Measurements from ENCODE around the gene DDX1. TPM values are rescaled to one million over a fixed set of nuclear protein-coding genes. Genes with fewer than 3 reads are reported as not detected.

Gene DDX1
- total and polyA plus RNA-seq, 9 of the 15 experiments (the other 6 are each of a cell fraction or from before 2014, with no cell fraction given), result 116 to 277 (median 232) TPM

GRCh38 chr2:15619510-15619909 is 27.8 kb downstream of the DDX1 start:
- no peaks in the 10 kb centered on the region for H3K79me2 ChIP-seq (ENCODE audit: control insufficient read depth, insufficient read depth, low read length)
- BruUV-seq (replicated peaks), result no TSS peak
- peaks cover 0 to 6% of the 10 kb centered on the region in 2 experiments; a peak in 1 of 5 replicates for H3K4me1 ChIP-seq (replicated peaks in 1 of 2; ENCODE audit: control insufficient read depth in 2 of 2, insufficient read depth in 2 of 2, low read length in 2 of 2)
- no peak overlapping the region for H3K4me3 ChIP-seq
- no peak for DNase-seq (ENCODE audit: extremely low read depth in 1 of 4, low spot score in 3 of 4)
- 79% methylated on average over 5 of the region's 5 CpGs for WGBS (ENCODE audit: insufficient coverage, low coverage, missing lambda C conversion rate)
- H3K9ac ChIP-seq (ENCODE audit: insufficient read depth in 1 of 2, low read depth in 2 of 2, low read length in 2 of 2), result 0 out of 4 replicates have a peak overlapping the region, but pooled peaks of 1 of the 2 experiments have one; percentile 39
- in situ Hi-C loops (cut with MboI), result no loop called here
- peaks cover 3% of the 10 kb centered on the region for H3K9me1 ChIP-seq (ENCODE audit: control insufficient read depth, insufficient read depth, low read length)
- intact Hi-C loops (cut with micrococcal nuclease), result no loop called here
- ATAC-seq, result no peak
- no peaks in the 10 kb centered on the region for H3K27me3 ChIP-seq (ENCODE audit: control insufficient read depth in 2 of 2, insufficient read depth in 2 of 2, low read length in 2 of 2)
- CTCF ChIA-PET (ENCODE audit: low intra/inter-chr PET ratio), result no interaction called here
- H3K4me2 ChIP-seq (ENCODE audit: insufficient read depth, low read length), result no peak overlapping the region
- no peak for FAIRE-seq
- TF ChIP-seq ZC3H11A (IDR thresholded peaks at IDR 0.05; ENCODE audit: low read depth, low read length) (no peak), PATZ1 (CRISPR knock-in tag; IDR thresholded peaks at IDR 0.05; ENCODE audit: borderline replicate concordance) (no peak), ZEB2 (IDR thresholded peaks at IDR 0.05) (no peak), RFX1 (IDR thresholded peaks at IDR 0.05) (no peak), RFX5 (IDR thresholded peaks at IDR 0.05; ENCODE audit: low read depth, low read length) (no peak), YBX1 (IDR thresholded peaks at IDR 0.05) (no peak), CHD4 (IDR thresholded peaks at IDR 0.05; ENCODE audit: insufficient read depth, insufficient replicate concordance, low read depth, low read length, poor library complexity, severe bottlenecking) (no peak), GATA2 (CRISPR knock-in tag; IDR thresholded peaks at IDR 0.05) (no peak), HNRNPK (IDR thresholded peaks at IDR 0.05; ENCODE audit: low read depth, low read length, poor library complexity, severe bottlenecking) (no peak), CXXC5 (CRISPR knock-in tag; IDR thresholded peaks at IDR 0.05) (no peak), ZBTB34 (CRISPR knock-in tag; IDR thresholded peaks at IDR 0.05) (no peak), XRCC5 (IDR thresholded peaks at IDR 0.05; ENCODE audit: low read depth, low read length) (no peak)
- H2AFZ ChIP-seq (ENCODE audit: low read depth, low read length), result no peak overlapping the region
- no peak overlapping the region for H3K27ac ChIP-seq (ENCODE audit: extremely low read depth, low read depth, low read length)
- POLR2A ChIA-PET, result interaction anchor here (0.9 kb wide), 1 partner anchor 9 kb away, joined by 3 read pairs; no protein-coding TSS in a partner anchor
- H3K36me3 ChIP-seq (ENCODE audit: control insufficient read depth, insufficient read depth, low read length), result peaks cover 96% of the 10 kb centered on the region
- no peaks in the 10 kb centered on the region for H4K20me1 ChIP-seq (replicated peaks; ENCODE audit: control insufficient read depth, insufficient read depth, low read length)
- H3K9me3 ChIP-seq (replicated peaks; ENCODE audit: control insufficient read depth, insufficient read depth, low read depth, low read length), result no peaks in the 10 kb centered on the region

Measured in K562 (cell line).